Heart left ventricle (tissue), 13 donors: ENCODE measurements around the gene MARK4.

Source experiments
- CTCF ChIP-seq, 12 donors: fragments of 200-600 bp; sonication (generic) in 4 of 12; IDR thresholded peaks; one replicate each; pipeline versions ENCODE4 v1.5.0 to v1.8.0; 2018 to 2022; ENCODE audit warnings: antibody characterized with exemption in 12 of 12, mild to moderate bottlenecking in 5 of 12
- POLR2A ChIP-seq, 2 donors: fragments of 450-650 bp; IDR thresholded peaks; one replicate each; pipeline ENCODE4 v1.6.1; 2017; ENCODE audit warnings: antibody characterized with exemption in 2 of 2, mild to moderate bottlenecking in 2 of 2, moderate library complexity in 2 of 2
- donor health status: ischemic (EF 13 %, LVEDD 7.1; RV severe dilation, severe dysfunction).
- donor health status: DM: no; HTN: yes; CAD: no.
- donor health status: DM: no; HTN: no; CAD: no.
- donor health status: ischemic (EF 25% LVEDD 6.9; RV normal size, moderate dysfunction).
- donor health status: ischemic (EF 25% LVEDD 5.7; RV mildly dilated, moderate dysfunction).
- donor health status: ischemic (EF 35%, LVEDD 5.7; RV mildly dilated, moderate dysfunction).
- donor health status: nonischemic (EF 11% LVEDD 7.7; RV severe dilation, severe dysfunction).
- donor health status: DM: yes; HTN: yes; CAD: no.
- donor health status: PGD.
- donor health status: ischemic (EF 29% LVEDD 5.4; RV normal size, mild dysfunction).
- donor health status: nonischemic (EF 23%, LVEDD 6.1; RV moderate dilation, normal function).

- TF ChIP-seq CTCF (IDR thresholded peaks at IDR 0.05) (no peak), POLR2A (IDR thresholded peaks at IDR 0.05) (no peak)
Measured at GRCh38 chr19:45352062-45352461, 101.0 kb downstream of the MARK4 start.
